Astrocyte of the cerebellum (primary cell): Measurements from ENCODE around the gene GNPDA2.
A peak's percentile ranks its signal among the peaks of the same experiment; 100 is the strongest.

ENCODE experiments used
- DNase-seq: peaks from one replicate; pipeline ENCODE4 v3.0.0-alpha.2; 2011; ENCODE audit warnings: low read depth
- H3K4me3 ChIP-seq: 2 replicates; pipeline ENCODE4 v1.5.1; 2011; ENCODE audit warnings: mild to moderate bottlenecking, low read depth, low read length, moderate library complexity
- in situ Hi-C: cut with HindIII; loops from 2 replicates; pipeline ENCODE4 v1.10.0; 2017; ENCODE audit warnings: low sequenced_read_pairs
- TF ChIP-seq, protein P1 (sequence below): IDR thresholded peaks from 2 replicates; pipeline ENCODE4 v1.5.1; 2012; ENCODE audit warnings: low read length, low read depth, moderate library complexity, mild to moderate bottlenecking; ENCODE audit errors: missing control alignments

GNPDA2 gene

GRCh38 chr4:44674471-44674870 lies 51.9 kb downstream of the GNPDA2 start:
- in situ Hi-C loops, result no loop called here
- H3K4me3 ChIP-seq, result no peak overlapping the region
- TF ChIP-seq, protein P1, sequence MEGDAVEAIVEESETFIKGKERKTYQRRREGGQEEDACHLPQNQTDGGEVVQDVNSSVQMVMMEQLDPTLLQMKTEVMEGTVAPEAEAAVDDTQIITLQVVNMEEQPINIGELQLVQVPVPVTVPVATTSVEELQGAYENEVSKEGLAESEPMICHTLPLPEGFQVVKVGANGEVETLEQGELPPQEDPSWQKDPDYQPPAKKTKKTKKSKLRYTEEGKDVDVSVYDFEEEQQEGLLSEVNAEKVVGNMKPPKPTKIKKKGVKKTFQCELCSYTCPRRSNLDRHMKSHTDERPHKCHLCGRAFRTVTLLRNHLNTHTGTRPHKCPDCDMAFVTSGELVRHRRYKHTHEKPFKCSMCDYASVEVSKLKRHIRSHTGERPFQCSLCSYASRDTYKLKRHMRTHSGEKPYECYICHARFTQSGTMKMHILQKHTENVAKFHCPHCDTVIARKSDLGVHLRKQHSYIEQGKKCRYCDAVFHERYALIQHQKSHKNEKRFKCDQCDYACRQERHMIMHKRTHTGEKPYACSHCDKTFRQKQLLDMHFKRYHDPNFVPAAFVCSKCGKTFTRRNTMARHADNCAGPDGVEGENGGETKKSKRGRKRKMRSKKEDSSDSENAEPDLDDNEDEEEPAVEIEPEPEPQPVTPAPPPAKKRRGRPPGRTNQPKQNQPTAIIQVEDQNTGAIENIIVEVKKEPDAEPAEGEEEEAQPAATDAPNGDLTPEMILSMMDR, result peak; percentile 5
- no peak for DNase-seq

DNA sequence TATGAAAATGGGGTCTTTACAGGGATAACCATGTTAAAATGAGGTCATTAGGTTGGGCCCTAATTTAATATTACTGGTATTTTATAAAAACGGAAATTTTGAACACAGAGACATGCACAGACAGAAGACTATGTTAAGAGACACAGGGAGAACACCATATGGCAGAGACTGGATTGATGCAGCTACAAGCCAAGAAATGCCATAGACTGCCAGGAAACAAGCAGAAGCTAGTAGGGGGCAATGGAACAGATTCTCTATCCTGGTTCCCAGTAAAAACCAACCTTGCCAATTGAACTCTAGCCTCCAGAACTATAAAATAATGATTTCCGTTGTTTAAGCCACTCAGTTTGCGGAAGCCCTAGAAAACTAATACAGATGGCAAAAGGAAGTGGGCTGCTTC lies 54.7 kb downstream of the GNPDA2 start:
- DNase-seq, result no peak
- TF ChIP-seq, protein P1, result no peak
- in situ Hi-C loops, result no loop called here

GRCh38 chr4:44670506-44671199 lies 55.7 kb downstream of the GNPDA2 start:
- no peak overlapping the region for H3K4me3 ChIP-seq
- in situ Hi-C loops, result no loop called here
- TF ChIP-seq, protein P1, result no peak
- no peak for DNase-seq

More for the DNA sequence above, 54.7 kb downstream of the GNPDA2 start:
- no peak overlapping the region for H3K4me3 ChIP-seq

DNA sequence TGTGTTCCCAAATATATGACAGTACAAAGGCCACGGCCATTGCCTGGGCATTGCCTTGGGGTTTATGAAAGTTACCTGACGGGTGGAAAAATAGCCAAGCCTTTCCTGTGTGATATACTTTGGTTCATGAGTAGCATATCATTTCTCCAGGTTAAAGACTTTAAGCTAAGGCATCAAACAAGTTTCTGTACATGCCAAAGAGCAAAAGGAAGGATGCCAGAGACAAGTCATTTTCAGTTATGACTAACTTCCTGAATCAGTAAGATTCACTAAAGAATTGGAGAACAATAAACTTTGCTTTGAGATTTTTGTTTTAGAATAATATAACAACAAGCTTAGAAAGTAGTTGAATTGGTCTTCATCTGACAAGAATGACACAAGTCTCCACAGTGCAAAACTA lies 57.8 kb downstream of the GNPDA2 start:
- in situ Hi-C loops, result no loop called here
- H3K4me3 ChIP-seq, result no peak overlapping the region
- DNase-seq, result no peak
- TF ChIP-seq, protein P1, result no peak

- DNase-seq, result no peak
- in situ Hi-C loops, result no loop called here
- no peak overlapping the region for H3K4me3 ChIP-seq
- TF ChIP-seq, protein P1, result no peak
Observed at GRCh38 chr4:44663539-44664263, 62.7 kb downstream of the GNPDA2 start.

GRCh38 chr4:44662623-44663005 lies 63.7 kb downstream of the GNPDA2 start:
- TF ChIP-seq, protein P1, result no peak

More at GRCh38 chr4:44662623-44663005, 63.7 kb downstream of the GNPDA2 start:
- H3K4me3 ChIP-seq, result no peak overlapping the region
- no peak for DNase-seq
- in situ Hi-C loops, result no loop called here
